Measurements from ENCODE around the gene KCNIP1.

GRCh38 chr5:170589643-170590042 lies 85.8 kb downstream of the KCNIP1 start:
- TF ChIP-seq E4F1 (IDR thresholded peaks at IDR 0.05; ENCODE audit: borderline replicate concordance, partially characterized antibody): no peak
- no peak for TF ChIP-seq CTCF (IDR thresholded peaks at IDR 0.05 in 2 of 3, conservative IDR thresholded peaks at IDR 0.05 in 1 of 3; ENCODE audit: control insufficient read depth in 2 of 3, extremely low read depth in 1 of 3, insufficient read depth in 1 of 3, low read depth in 3 of 3, low read length in 3 of 3)
- TF ChIP-seq ZNF274 (IDR thresholded peaks at IDR 0.05; ENCODE audit: insufficient read depth, insufficient read length): no peak
- TF ChIP-seq ZBTB4 (CRISPR knock-in tag; IDR thresholded peaks at IDR 0.05): no peak
- TF ChIP-seq NFIC (IDR thresholded peaks at IDR 0.05; ENCODE audit: low read depth, low read length): no peak
- TF ChIP-seq SPI1 (IDR thresholded peaks at IDR 0.05; ENCODE audit: borderline replicate concordance, insufficient read depth, low read depth, low read length): no peak
- no peak for TF ChIP-seq EZH2 (IDR thresholded peaks at IDR 0.05; ENCODE audit: borderline replicate concordance, control insufficient read depth, low read depth, low read length)

Measured in GM12878 (cell line).